A549 (cell line): ENCODE results near the gene STRBP.

Source experiments
- CBX8 ChIP-seq: fragments of 200-600 bp; sonication (generic); IDR thresholded peaks from 2 replicates; pipeline ENCODE4 v1.6.1; 2016
- EP300 ChIP-seq, 2 experiments: fragments of >200 bp; sonication (Bioruptor Twin); formaldehyde crosslinking; IDR thresholded peaks; 2 replicates in 1 of 2; 3 replicates in 1 of 2; pipeline ENCODE4 v1.6.1; 2016 to 2017
- GATA3 ChIP-seq: IDR thresholded peaks from 2 replicates; pipeline ENCODE4 v1.6.1; 2012; ENCODE audit warnings: borderline replicate concordance
- POLR2A ChIP-seq: IDR thresholded peaks from 2 replicates; pipeline ENCODE4 v1.6.1; 2012; ENCODE audit warnings: mild to moderate bottlenecking, low read length
- RCOR1 ChIP-seq: fragments of 150-350 bp; IDR thresholded peaks from 2 replicates; pipeline ENCODE4 v1.6.1; 2014; ENCODE audit warnings: antibody characterized with exemption, low read length, low read depth
- RFX5 ChIP-seq: fragments of 450-650 bp; IDR thresholded peaks from 2 replicates; pipeline ENCODE4 v1.7.1; 2014; ENCODE audit warnings: antibody characterized with exemption, mild to moderate bottlenecking, moderate library complexity
- ZSCAN20 ChIP-seq: fragments of 250-450 bp; sonication (Bioruptor Pico); IDR thresholded peaks from 2 replicates; pipeline ENCODE4 v1.8.0; 2022; ENCODE audit warnings: mild to moderate bottlenecking, moderate library complexity
- TF ChIP-seq, protein P1 (sequence below): fragments of >200 bp; sonication (Bioruptor Twin); formaldehyde crosslinking; IDR thresholded peaks from 3 replicates; pipeline ENCODE4 v1.5.1; 2016
- TF ChIP-seq, protein P2 (sequence below): IDR thresholded peaks from 2 replicates; pipeline ENCODE4 v1.6.1; 2012
- TF ChIP-seq, protein P3 (sequence below): IDR thresholded peaks from 2 replicates; pipeline ENCODE4 v1.6.1; 2012
- TF ChIP-seq, protein P4 (sequence below): fragments of 250-450 bp; sonication (Bioruptor Pico); IDR thresholded peaks from 2 replicates; pipeline ENCODE4 v1.5.0; 2020; ENCODE audit warnings: low read depth, mild to moderate bottlenecking, moderate library complexity

DNA sequence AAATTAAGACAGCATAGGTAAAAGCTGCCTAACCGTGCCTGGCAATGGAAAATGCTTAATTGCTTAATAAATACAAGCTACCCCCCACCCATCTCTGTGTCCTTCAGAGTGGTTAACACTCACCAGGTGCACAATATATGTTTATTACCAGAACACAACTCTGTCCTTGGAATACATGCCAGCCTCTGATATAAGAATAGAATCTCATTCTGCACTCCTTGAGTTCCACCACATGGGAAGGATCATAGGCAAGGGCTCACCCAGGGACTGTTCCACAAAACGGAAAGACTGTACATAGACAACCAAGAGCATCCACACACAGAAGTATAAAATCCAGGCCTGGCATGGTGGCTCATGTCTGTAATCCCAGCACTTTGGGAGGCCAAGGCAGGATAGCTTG lies 91.4 kb downstream of the STRBP start:
- TF ChIP-seq RCOR1 (no peak), RFX5 (no peak), EP300 (IDR thresholded peaks at IDR 0.05) (no peak), POLR2A (no peak), ZSCAN20 (no peak), CBX8 (no peak), GATA3 (no peak)
- TF ChIP-seq, protein P1, sequence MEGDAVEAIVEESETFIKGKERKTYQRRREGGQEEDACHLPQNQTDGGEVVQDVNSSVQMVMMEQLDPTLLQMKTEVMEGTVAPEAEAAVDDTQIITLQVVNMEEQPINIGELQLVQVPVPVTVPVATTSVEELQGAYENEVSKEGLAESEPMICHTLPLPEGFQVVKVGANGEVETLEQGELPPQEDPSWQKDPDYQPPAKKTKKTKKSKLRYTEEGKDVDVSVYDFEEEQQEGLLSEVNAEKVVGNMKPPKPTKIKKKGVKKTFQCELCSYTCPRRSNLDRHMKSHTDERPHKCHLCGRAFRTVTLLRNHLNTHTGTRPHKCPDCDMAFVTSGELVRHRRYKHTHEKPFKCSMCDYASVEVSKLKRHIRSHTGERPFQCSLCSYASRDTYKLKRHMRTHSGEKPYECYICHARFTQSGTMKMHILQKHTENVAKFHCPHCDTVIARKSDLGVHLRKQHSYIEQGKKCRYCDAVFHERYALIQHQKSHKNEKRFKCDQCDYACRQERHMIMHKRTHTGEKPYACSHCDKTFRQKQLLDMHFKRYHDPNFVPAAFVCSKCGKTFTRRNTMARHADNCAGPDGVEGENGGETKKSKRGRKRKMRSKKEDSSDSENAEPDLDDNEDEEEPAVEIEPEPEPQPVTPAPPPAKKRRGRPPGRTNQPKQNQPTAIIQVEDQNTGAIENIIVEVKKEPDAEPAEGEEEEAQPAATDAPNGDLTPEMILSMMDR = no peak
- TF ChIP-seq, protein P2, sequence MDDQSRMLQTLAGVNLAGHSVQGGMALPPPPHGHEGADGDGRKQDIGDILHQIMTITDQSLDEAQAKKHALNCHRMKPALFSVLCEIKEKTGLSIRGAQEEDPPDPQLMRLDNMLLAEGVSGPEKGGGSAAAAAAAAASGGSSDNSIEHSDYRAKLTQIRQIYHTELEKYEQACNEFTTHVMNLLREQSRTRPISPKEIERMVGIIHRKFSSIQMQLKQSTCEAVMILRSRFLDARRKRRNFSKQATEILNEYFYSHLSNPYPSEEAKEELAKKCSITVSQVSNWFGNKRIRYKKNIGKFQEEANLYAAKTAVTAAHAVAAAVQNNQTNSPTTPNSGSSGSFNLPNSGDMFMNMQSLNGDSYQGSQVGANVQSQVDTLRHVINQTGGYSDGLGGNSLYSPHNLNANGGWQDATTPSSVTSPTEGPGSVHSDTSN = no peak
- TF ChIP-seq, protein P3, sequence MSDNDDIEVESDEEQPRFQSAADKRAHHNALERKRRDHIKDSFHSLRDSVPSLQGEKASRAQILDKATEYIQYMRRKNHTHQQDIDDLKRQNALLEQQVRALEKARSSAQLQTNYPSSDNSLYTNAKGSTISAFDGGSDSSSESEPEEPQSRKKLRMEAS = no peak
- TF ChIP-seq, protein P4, sequence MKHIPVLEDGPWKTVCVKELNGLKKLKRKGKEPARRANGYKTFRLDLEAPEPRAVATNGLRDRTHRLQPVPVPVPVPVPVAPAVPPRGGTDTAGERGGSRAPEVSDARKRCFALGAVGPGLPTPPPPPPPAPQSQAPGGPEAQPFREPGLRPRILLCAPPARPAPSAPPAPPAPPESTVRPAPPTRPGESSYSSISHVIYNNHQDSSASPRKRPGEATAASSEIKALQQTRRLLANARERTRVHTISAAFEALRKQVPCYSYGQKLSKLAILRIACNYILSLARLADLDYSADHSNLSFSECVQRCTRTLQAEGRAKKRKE (CRISPR knock-in tag) = no peak
